HL-60/S4 treated with phorbol 12-myristate 13-acetate at 8.2 ng/mL for 4 days and 3 days (cell line): ENCODE measurements around the gene RGP1.

Experiments
- in situ Hi-C: fragments of 300-500 bp; cut with MboI; formaldehyde crosslinking; loops from 2 replicates; pipeline ENCODE4 v1.15.0; 2022; ENCODE audit warnings: low sequenced_read_pairs

Gene RGP1

GRCh38 chr9:35766997-35767396 lies 17.9 kb downstream of the RGP1 start:
- in situ Hi-C loops: no loop called here

- in situ Hi-C loops: no loop called here
These were observed 18.4 kb downstream of the RGP1 start for GRCh38 chr9:35767458-35767857.

DNA sequence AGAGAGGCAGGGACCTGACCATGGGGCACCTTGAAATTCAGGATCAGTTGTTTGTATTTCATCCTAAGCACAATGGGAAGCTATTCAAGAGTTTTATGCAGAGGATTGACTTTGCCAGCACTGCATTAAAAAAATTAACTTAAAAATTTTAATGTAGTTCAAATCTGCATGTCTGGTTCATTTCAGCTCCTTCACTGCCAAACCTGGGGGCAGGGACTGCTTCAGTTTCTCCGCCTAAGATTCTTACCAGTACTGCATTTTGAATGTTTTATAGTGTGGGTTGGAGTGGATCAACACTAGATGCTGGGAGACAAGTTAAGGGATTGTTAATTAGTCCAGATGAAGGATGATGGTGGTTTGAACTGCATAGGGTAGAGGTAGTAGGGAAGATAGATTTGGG lies 20.7 kb downstream of the RGP1 start:
- in situ Hi-C loops: no loop called here

DNA sequence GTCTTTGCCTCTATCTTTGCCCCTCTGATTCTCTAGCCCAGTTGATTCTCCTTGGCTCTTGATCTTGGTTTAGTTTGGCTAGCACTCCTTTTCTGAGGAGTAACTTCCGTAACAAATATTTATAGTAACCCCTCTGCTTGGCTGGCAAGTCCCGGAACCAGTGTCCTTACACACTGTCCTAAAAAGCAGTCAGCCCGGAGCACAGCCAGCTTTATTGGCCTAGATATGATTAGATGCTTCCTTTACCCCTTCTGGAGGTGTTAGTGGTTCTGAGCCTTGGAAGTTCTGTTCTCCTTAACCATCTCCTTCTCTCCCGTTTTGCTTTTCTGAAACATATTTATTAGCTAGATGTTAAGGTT lies 22.0 kb downstream of the RGP1 start:
- in situ Hi-C loops: no loop called here

- in situ Hi-C loops: no loop called here
These were observed 22.4 kb downstream of the RGP1 start for GRCh38 chr9:35771534-35771933.

DNA sequence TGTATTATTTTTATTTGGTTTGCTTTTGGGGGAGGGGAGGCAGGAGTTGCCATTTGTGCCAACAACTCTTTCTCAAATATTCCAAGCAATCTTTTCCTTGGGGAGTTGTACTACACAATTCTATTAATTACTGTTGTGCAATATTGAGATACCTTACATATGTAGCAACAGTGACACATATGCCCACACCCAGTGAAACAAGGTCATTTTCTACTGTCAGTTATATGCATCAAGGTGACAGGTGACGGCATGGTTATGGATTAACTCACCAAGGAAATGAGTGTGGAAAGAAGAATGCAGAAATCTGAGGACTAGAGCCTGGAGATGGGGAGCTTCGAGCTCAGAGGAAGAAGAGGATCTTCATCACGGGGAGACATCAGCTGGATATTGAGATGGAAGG lies 22.9 kb downstream of the RGP1 start:
- in situ Hi-C loops: no loop called here

- in situ Hi-C loops: loop anchor here (25.0 kb wide), 1 partner anchor 112 kb away; no protein-coding TSS in a partner anchor
These were observed 26.0 kb downstream of the RGP1 start for GRCh38 chr9:35774907-35775635.

DNA sequence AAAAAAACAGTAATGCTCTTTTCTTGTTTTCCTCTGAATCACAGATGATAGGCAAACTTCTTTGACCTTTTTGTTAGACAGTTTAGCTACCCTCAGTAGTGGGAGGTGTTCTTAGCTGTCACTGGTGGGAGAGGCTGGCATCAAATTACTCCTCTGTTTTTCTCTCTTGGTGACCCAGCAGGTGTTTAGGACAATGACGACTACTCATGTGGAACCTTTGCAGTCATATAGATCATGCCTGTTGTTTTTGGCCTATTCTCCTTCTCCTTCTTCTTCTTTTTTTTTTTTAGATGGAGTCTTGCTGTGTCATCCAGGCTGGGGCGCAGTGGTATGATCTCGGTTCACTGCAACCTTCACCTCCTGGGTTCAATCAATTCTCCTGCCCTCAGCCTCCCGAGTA lies 26.9 kb downstream of the RGP1 start:
- in situ Hi-C loops: loop anchor here (25.0 kb wide), 1 partner anchor 111 kb away; no protein-coding TSS in a partner anchor

DNA sequence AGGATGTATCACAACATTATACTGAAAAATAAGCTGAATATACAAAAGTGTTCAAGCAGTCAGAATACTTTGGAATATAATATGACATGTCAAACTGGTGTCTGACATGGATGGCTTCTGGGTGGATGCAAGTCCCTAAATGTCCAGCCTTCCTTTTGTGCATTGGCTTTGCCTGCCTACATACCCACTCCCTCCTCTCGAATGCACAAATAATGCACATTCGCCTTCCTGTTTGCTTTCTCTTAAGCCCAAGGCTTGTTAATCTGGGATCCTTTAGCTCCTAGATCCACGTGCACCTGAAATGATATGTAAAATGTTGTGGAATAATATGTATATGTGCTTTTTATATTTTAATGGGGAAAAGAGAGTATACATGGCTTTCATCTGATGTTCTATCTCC lies 29.4 kb downstream of the RGP1 start:
- in situ Hi-C loops: loop anchor here (25.0 kb wide), 1 partner anchor 109 kb away; no protein-coding TSS in a partner anchor

GRCh38 chr9:35781066-35781465 lies 32.0 kb downstream of the RGP1 start:
- in situ Hi-C loops: loop anchor here (10.0 to 25.0 kb wide), 2 partner anchors 56 to 106 kb away; no protein-coding TSS in a partner anchor

DNA sequence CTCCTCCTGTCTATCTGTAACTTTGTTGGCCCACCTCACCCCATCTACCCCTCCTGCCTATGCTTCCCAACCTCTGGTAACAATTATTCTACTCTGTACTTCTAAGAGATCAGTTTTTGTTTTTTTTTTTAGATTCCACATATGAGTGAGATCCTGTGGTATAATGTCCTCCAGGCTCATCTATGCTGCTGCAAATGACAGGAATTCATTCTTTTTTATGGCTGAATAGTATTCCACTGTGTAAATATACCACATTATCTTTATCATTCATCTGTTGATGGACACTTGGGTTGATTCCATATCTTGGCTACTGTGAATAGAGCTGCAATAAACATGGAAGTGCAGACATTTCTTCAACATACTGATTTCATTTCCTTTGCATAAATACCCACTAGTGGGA lies 34.3 kb downstream of the RGP1 start:
- in situ Hi-C loops: loop anchor here (10.0 to 25.0 kb wide), 2 partner anchors 59 to 104 kb away; no protein-coding TSS in a partner anchor

GRCh38 chr9:35789541-35789940 lies 40.5 kb downstream of the RGP1 start:
- in situ Hi-C loops: loop anchor here (10.0 to 25.0 kb wide), 2 partner anchors 65 to 98 kb away; no protein-coding TSS in a partner anchor

DNA sequence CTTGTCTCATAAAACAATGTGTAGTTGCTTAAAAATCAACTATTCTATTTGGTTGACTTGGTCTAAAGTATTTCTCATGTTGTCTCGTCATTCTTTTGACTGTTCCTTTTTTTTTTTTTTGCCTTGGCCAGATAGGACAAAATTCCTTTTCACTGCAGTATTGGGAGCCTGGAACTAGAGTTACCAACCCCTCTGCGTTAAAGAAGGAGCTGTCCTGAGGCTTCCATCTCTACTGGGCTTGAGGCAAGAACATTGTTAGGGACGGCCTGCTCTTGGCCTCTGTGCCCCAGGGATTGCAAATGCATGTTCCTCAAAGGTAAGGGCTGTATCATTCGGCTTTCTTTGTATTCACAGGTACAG lies 40.9 kb downstream of the RGP1 start:
- in situ Hi-C loops: loop anchor here (25.0 kb wide), 1 partner anchor 97 kb away; no protein-coding TSS in a partner anchor

GRCh38 chr9:35790385-35791296 lies 41.6 kb downstream of the RGP1 start:
- in situ Hi-C loops: loop anchor here (25.0 kb wide), 1 partner anchor 97 kb away; no protein-coding TSS in a partner anchor

DNA sequence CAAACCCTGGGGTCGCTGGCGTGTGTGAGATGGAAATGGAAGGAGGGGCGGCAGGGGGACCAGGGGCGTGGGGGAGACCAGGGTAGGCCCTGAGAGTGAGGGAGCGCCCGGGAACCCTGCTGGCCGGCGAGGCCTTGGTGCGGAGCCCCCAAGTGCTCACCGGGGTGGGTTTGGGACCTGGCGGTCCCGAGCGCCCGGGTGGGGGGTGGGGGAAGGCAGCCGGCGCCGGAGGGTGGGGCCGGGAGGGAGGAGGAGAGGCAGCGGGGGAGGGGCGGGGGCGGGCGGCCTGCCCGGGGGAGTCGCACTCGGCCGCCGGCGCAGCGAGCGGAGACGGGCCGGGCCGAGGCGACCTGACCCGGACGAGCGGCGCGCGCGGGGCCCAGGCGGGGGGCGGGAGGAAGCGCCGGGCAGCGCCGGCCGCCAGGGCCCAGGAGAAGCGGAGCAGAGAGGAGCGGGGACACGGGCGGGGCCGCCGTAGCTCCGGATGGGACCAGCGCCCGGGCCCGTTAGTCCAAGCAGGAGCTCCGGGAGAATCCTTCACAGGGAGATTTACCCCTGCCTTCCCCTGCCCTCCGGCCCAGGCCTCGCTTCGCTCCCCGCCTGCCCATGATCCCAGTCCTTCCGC lies 42.3 kb downstream of the RGP1 start, which contains the start of gene NPR2:
TSS of gene NPR2 (plus strand) at position 295 of the 625 bp plus-strand sequence. CDS start 818 bp downstream, outside the sequence.
- in situ Hi-C loops: loop anchor here (25.0 kb wide), 1 partner anchor 96 kb away; no protein-coding TSS in a partner anchor

- in situ Hi-C loops: loop anchor here (25.0 kb wide), 1 partner anchor 95 kb away; no protein-coding TSS in a partner anchor
These were observed 43.1 kb downstream of the RGP1 start for GRCh38 chr9:35792024-35792813.

DNA sequence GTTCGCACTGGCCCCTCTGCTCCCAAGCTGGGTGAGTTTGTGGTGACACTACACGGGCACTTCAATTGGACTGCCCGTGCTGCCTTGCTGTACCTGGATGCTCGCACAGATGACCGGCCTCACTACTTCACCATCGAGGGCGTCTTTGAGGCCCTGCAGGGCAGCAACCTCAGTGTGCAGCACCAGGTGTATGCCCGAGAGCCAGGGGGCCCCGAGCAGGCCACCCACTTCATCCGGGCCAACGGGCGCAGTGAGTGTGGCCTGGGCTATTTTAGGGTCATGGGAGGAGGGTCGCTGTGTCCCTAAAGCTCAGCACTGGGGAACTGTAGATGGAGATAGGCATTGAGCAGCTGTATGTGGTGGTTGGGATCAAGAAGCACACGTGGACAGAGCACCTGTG lies 43.7 kb downstream of the RGP1 start:
- in situ Hi-C loops: loop anchor here (25.0 kb wide), 1 partner anchor 94 kb away; no protein-coding TSS in a partner anchor

DNA sequence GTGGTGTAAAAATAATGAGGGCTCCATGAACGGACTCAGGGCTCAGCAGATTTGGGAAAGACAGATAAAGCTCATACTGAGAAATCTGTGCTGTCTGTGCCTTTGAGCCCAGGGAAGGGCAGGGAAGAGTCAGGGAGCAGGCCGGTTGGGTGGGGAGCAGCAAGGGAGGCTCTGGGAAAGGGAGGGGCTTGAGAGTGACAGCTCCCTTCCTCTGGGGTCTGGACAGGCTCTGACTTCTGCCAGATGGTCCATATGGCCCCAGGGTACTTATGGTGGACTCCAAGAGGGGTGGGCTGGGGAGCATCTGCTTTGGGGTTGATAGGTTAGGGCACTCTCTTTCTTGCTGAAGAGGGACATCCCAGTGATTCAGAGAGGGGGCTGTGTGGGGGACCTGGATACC lies 44.4 kb downstream of the RGP1 start:
- in situ Hi-C loops: loop anchor here (25.0 kb wide), 1 partner anchor 94 kb away; no protein-coding TSS in a partner anchor

DNA sequence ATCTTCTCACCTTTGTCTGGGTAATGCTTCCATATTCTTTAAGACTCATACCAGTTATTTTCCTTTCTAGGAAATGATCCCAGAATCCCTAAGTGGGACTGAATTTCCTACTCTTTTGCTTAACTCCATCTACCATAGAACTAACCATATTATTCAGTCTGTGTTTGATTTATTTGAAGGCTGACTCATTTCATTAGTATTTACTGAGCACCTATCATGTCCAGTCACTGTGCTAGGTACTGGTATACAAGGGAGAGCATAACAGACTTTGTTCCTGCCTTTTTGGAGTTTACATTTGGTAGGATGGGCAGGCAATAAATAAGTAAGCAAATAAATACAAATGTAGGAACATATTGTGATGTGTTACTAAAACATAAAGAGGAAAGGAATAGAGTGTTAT lies 46.6 kb downstream of the RGP1 start:
- in situ Hi-C loops: loop anchor here (25.0 kb wide), 1 partner anchor 92 kb away; no protein-coding TSS in a partner anchor
